HepG2 (cell line): ENCODE measurements around the gene ABCA4. TPM values are rescaled to one million over a fixed set of nuclear protein-coding genes. Genes with fewer than 3 reads are reported as not detected.

Experiments
- DNMT3B ChIP-seq: conservative IDR thresholded peaks from 2 replicates; pipeline ENCODE4 v1.6.1; 2016; ENCODE audit warnings: missing biosample characterization, control low read depth
- FOXK1 ChIP-seq: sonication (generic); formaldehyde crosslinking; IDR thresholded peaks from 2 replicates; pipeline ENCODE4 v1.4.0; 2020; ENCODE audit warnings: low read depth, missing genetic modification reagents, borderline replicate concordance
- HMG20A ChIP-seq: IDR thresholded peaks from 2 replicates; pipeline ENCODE4 v1.6.1; 2016; ENCODE audit warnings: borderline replicate concordance
- HOXA3 ChIP-seq: sonication (generic); formaldehyde crosslinking; IDR thresholded peaks from 2 replicates; pipeline ENCODE4 v1.5.0; 2020; ENCODE audit warnings: missing genetic modification reagents
- IRF9 ChIP-seq: sonication (generic); formaldehyde crosslinking; IDR thresholded peaks from 2 replicates; pipeline ENCODE4 v1.8.0; 2022; ENCODE audit warnings: missing genetic modification reagents, mild to moderate bottlenecking, borderline replicate concordance
- IRX3 ChIP-seq: sonication (generic); formaldehyde crosslinking; IDR thresholded peaks from 2 replicates; pipeline ENCODE4 v1.8.1; 2023; ENCODE audit warnings: mild to moderate bottlenecking, low read depth, missing genetic modification reagents, borderline replicate concordance
- KLF16 ChIP-seq, 2 experiments: sonication (generic) in 1 of 2; formaldehyde crosslinking in 1 of 2; IDR thresholded peaks; 2 replicates each; pipeline versions ENCODE4 v1.6.1 to v1.8.0; 2016 to 2023; ENCODE audit warnings: missing genetic modification reagents in 2 of 2, missing compliant biosample characterization in 1 of 2
- NFAT5 ChIP-seq: sonication (generic); formaldehyde crosslinking; IDR thresholded peaks from 2 replicates; pipeline ENCODE4 v1.4.0; 2020; ENCODE audit warnings: missing genetic modification reagents
- NRL ChIP-seq: sonication (generic); formaldehyde crosslinking; IDR thresholded peaks from 2 replicates; pipeline ENCODE4 v1.5.0; 2020; ENCODE audit warnings: missing genetic modification reagents, mild to moderate bottlenecking, moderate library complexity, borderline replicate concordance
- TEAD3 ChIP-seq: optimal IDR thresholded peaks from 2 replicates; pipeline ENCODE3; 2016; ENCODE audit warnings: borderline replicate concordance
- TEF ChIP-seq: sonication (generic); formaldehyde crosslinking; IDR thresholded peaks from 2 replicates; pipeline ENCODE4 v1.5.0; 2020; ENCODE audit warnings: missing genetic modification reagents
- ZBTB3 ChIP-seq: sonication (generic); formaldehyde crosslinking; IDR thresholded peaks from 2 replicates; pipeline ENCODE4 v1.4.0; 2020; ENCODE audit warnings: low read depth, mild to moderate bottlenecking, moderate library complexity, missing genetic modification reagents, borderline replicate concordance
- ZEB1 ChIP-seq: IDR thresholded peaks from 2 replicates; pipeline ENCODE4 v1.6.1; 2012; ENCODE audit warnings: mild to moderate bottlenecking, low read depth, inconsistent platforms; ENCODE audit not compliant: insufficient replicate concordance
- ZMYM3 ChIP-seq: sonication (generic); formaldehyde crosslinking; IDR thresholded peaks from 2 replicates; pipeline ENCODE4 v1.5.1; 2020; ENCODE audit warnings: mild to moderate bottlenecking, missing genetic modification reagents
- ZNF33B ChIP-seq: sonication (generic); formaldehyde crosslinking; IDR thresholded peaks from 2 replicates; pipeline ENCODE4 v1.5.1; 2020; ENCODE audit warnings: mild to moderate bottlenecking, missing genetic modification reagents
- ZNF34 ChIP-seq: sonication (generic); formaldehyde crosslinking; IDR thresholded peaks from 2 replicates; pipeline ENCODE4 v1.4.0; 2020; ENCODE audit warnings: mild to moderate bottlenecking, missing genetic modification reagents, borderline replicate concordance
- ZNF512B ChIP-seq: sonication (generic); formaldehyde crosslinking; IDR thresholded peaks from 2 replicates; pipeline ENCODE4 v1.5.1; 2020; ENCODE audit warnings: missing genetic modification reagents, mild to moderate bottlenecking, borderline replicate concordance
- ZNF713 ChIP-seq: sonication (generic); formaldehyde crosslinking; IDR thresholded peaks from 2 replicates; pipeline ENCODE4 v1.4.0; 2020; ENCODE audit warnings: mild to moderate bottlenecking, missing genetic modification reagents
- ZNF737 ChIP-seq: sonication (generic); formaldehyde crosslinking; IDR thresholded peaks from 2 replicates; pipeline ENCODE4 v1.5.0; 2020; ENCODE audit warnings: missing genetic modification reagents, mild to moderate bottlenecking, borderline replicate concordance
- ZNF891 ChIP-seq: sonication (generic); formaldehyde crosslinking; IDR thresholded peaks from 2 replicates; pipeline ENCODE4 v1.5.0; 2020; ENCODE audit warnings: mild to moderate bottlenecking, missing genetic modification reagents
- polyA plus RNA-seq, 8 experiments: library from polyadenylated mRNA; depleted of rRNA in 3 of 8; stranded (reverse) in 7 of 8; unstranded in 1 of 8; fragments of >200 nt; fragmentation: Illumina TruSeq in 4 of 8; extraction: Trizol in 4 of 8; gene quantifications; 2 replicates each; pipeline versions ENCODE4 v1.2.1 to v1.2.3, GENCODE V29; 2011 to 2016; ENCODE audit warnings: low read depth in 4 of 8, missing spikeins in 1 of 8, mixed read lengths in 1 of 8; ENCODE audit not compliant: insufficient read depth in 1 of 8
- total RNA-seq, 5 experiments: library from RNA; depleted of rRNA; stranded (reverse); fragments of >200 nt; fragmentation: Illumina TruSeq; extraction: Trizol; gene quantifications; 2 replicates each; pipeline ENCODE4 v1.2.3, GENCODE V29; 2016; ENCODE audit warnings: low read depth in 1 of 5

Gene ABCA4
- total and polyA plus RNA-seq, 2 of the 13 experiments (the other 11 are each of a cell fraction or from before 2014, with no cell fraction given) = 0.24 to 0.67 TPM

GRCh38 chr1:94045465-94046056 is 75.4 kb downstream of the ABCA4 start (continued):
- TF ChIP-seq ZNF737 (CRISPR knock-in tag) (no peak), ZNF33B (0 out of 2 replicates have a peak, but pooled peaks have one; percentile 71), NRL (CRISPR knock-in tag) (peak; percentile 40; the same call in 1 of the 2 replicates), KLF16 (CRISPR knock-in tag; IDR thresholded peaks at IDR 0.05) (peak in 1 of 2 experiments; percentile 16; a peak in 1 of 4 replicates), IRF9 (CRISPR knock-in tag) (0 out of 2 replicates have a peak, but pooled peaks have one; percentile 51), ZMYM3 (CRISPR knock-in tag) (no peak), ZNF512B (no peak), ZBTB3 (CRISPR knock-in tag) (no peak), ZNF713 (CRISPR knock-in tag) (no peak), IRX3 (CRISPR knock-in tag) (no peak), ZNF891 (CRISPR knock-in tag) (no peak), TEAD3 (CRISPR knock-in tag) (peak; percentile 90), ZNF34 (CRISPR knock-in tag) (no peak), HOXA3 (CRISPR knock-in tag) (peak; percentile 48), HMG20A (CRISPR knock-in tag) (peak; percentile 27; the same call in 1 of the 2 replicates), TEF (CRISPR knock-in tag) (no peak; the same call in 1 of the 2 replicates), NFAT5 (CRISPR knock-in tag) (no peak), DNMT3B (0 out of 2 replicates have a peak, but pooled peaks have one; percentile 56), FOXK1 (CRISPR knock-in tag) (no peak), ZEB1 (no peak)
